HepG2 (cell line): ENCODE results near the gene DOLK. TPM values are rescaled to one million over a fixed set of nuclear protein-coding genes. Genes with fewer than 3 reads are reported as not detected.

Source experiments
- ELF3 ChIP-seq: IDR thresholded peaks from 2 replicates; pipeline ENCODE4 v1.6.1; 2016; ENCODE audit warnings: missing genetic modification reagents, missing compliant biosample characterization
- KLF11 ChIP-seq: IDR thresholded peaks from 2 replicates; pipeline ENCODE4 v1.6.1; 2016; ENCODE audit warnings: missing compliant biosample characterization
- NFKB2 ChIP-seq: sonication (generic); formaldehyde crosslinking; IDR thresholded peaks from 2 replicates; pipeline ENCODE4 v1.4.0; 2020; ENCODE audit warnings: missing genetic modification reagents, borderline replicate concordance
- POLR2AphosphoS5 ChIP-seq: IDR thresholded peaks from 2 replicates; pipeline ENCODE4 v1.6.1; 2012; ENCODE audit warnings: low read depth, low read length
- STAG1 ChIP-seq: sonication (generic); formaldehyde crosslinking; IDR thresholded peaks from 2 replicates; pipeline ENCODE4 v1.4.0; 2020; ENCODE audit warnings: missing genetic modification reagents
- TARDBP ChIP-seq: sonication (generic); formaldehyde crosslinking; IDR thresholded peaks from 2 replicates; pipeline ENCODE4 v1.8.0; 2022; ENCODE audit warnings: mild to moderate bottlenecking, missing genetic modification reagents
- TBX3 ChIP-seq: fragments of 450-650 bp; IDR thresholded peaks from 2 replicates; pipeline ENCODE4 v1.6.1; 2017; ENCODE audit warnings: antibody characterized with exemption, mild to moderate bottlenecking, inconsistent platforms, borderline replicate concordance
- YY1 ChIP-seq: IDR thresholded peaks from 2 replicates; pipeline ENCODE4 v1.6.1; 2011; ENCODE audit warnings: low read length, low read depth, moderate library complexity, mild to moderate bottlenecking; ENCODE audit not compliant: insufficient read depth, insufficient replicate concordance
- ZKSCAN1 ChIP-seq: fragments of 150-350 bp; IDR thresholded peaks from 2 replicates; pipeline ENCODE4 v1.6.1; 2014; ENCODE audit warnings: low read length
- ZNF253 ChIP-seq: sonication (generic); formaldehyde crosslinking; IDR thresholded peaks from 2 replicates; pipeline ENCODE4 v1.8.0; 2022; ENCODE audit warnings: mild to moderate bottlenecking, missing genetic modification reagents, borderline replicate concordance
- ZNF33B ChIP-seq: sonication (generic); formaldehyde crosslinking; IDR thresholded peaks from 2 replicates; pipeline ENCODE4 v1.5.1; 2020; ENCODE audit warnings: mild to moderate bottlenecking, missing genetic modification reagents
- ZNF547 ChIP-seq: sonication (generic); formaldehyde crosslinking; IDR thresholded peaks from 2 replicates; pipeline ENCODE4 v1.5.1; 2020; ENCODE audit warnings: mild to moderate bottlenecking, missing genetic modification reagents
- ZNF557 ChIP-seq: sonication (generic); formaldehyde crosslinking; IDR thresholded peaks from 2 replicates; pipeline ENCODE4 v1.4.0; 2020; ENCODE audit warnings: missing genetic modification reagents
- ZNF564 ChIP-seq: sonication (generic); formaldehyde crosslinking; IDR thresholded peaks from 2 replicates; pipeline ENCODE4 v1.8.1; 2023; ENCODE audit warnings: mild to moderate bottlenecking, missing genetic modification reagents
- ZNF616 ChIP-seq: sonication (generic); formaldehyde crosslinking; IDR thresholded peaks from 2 replicates; pipeline ENCODE4 v1.5.0; 2020; ENCODE audit warnings: low read depth, mild to moderate bottlenecking, missing genetic modification reagents
- ZNF652 ChIP-seq: IDR thresholded peaks from 2 replicates; pipeline ENCODE4 v1.6.1; 2016; ENCODE audit warnings: low read depth, borderline replicate concordance
- ZNF761 ChIP-seq: sonication (generic); formaldehyde crosslinking; conservative IDR thresholded peaks from 2 replicates; pipeline ENCODE4 v1.4.0; 2020; ENCODE audit warnings: mild to moderate bottlenecking, missing genetic modification reagents
- ZNF772 ChIP-seq: sonication (generic); formaldehyde crosslinking; IDR thresholded peaks from 2 replicates; pipeline ENCODE4 v1.5.0; 2020; ENCODE audit warnings: mild to moderate bottlenecking, missing genetic modification reagents
- polyA plus RNA-seq, 8 experiments: library from polyadenylated mRNA; depleted of rRNA in 3 of 8; stranded (reverse) in 7 of 8; unstranded in 1 of 8; fragments of >200 nt; fragmentation: Illumina TruSeq in 4 of 8; extraction: Trizol in 4 of 8; gene quantifications; 2 replicates each; pipeline versions ENCODE4 v1.2.1 to v1.2.3, GENCODE V29; 2011 to 2016; ENCODE audit warnings: low read depth in 4 of 8, missing spikeins in 1 of 8, mixed read lengths in 1 of 8; ENCODE audit not compliant: insufficient read depth in 1 of 8
- total RNA-seq, 5 experiments: library from RNA; depleted of rRNA; stranded (reverse); fragments of >200 nt; fragmentation: Illumina TruSeq; extraction: Trizol; gene quantifications; 2 replicates each; pipeline ENCODE4 v1.2.3, GENCODE V29; 2016; ENCODE audit warnings: low read depth in 1 of 5
- TF ChIP-seq, protein P1 (sequence below): IDR thresholded peaks from 2 replicates; pipeline ENCODE4 v1.6.1; 2016; ENCODE audit warnings: low read depth, borderline replicate concordance
- TF ChIP-seq, protein P2 (sequence below), 2 experiments: sonication (generic) in 1 of 2; formaldehyde crosslinking in 1 of 2; IDR thresholded peaks; 2 replicates each; pipeline versions ENCODE4 v1.4.0 to v1.6.1; 2018 to 2020; ENCODE audit warnings: missing genetic modification reagents in 2 of 2, borderline replicate concordance in 1 of 2, low read depth in 1 of 2, mild to moderate bottlenecking in 1 of 2, missing biosample characterization in 1 of 2
- TF ChIP-seq, protein P3 (sequence below): sonication (generic); formaldehyde crosslinking; IDR thresholded peaks from 2 replicates; pipeline ENCODE4 v1.5.1; 2020; ENCODE audit warnings: mild to moderate bottlenecking, missing genetic modification reagents, moderate library complexity
- TF ChIP-seq, protein P4 (sequence below): sonication (generic); formaldehyde crosslinking; IDR thresholded peaks from 2 replicates; pipeline ENCODE4 v1.4.0; 2020; ENCODE audit warnings: missing genetic modification reagents, low read depth, mild to moderate bottlenecking, borderline replicate concordance
- TF ChIP-seq, protein P5 (sequence below): sonication (generic); formaldehyde crosslinking; IDR thresholded peaks from 2 replicates; pipeline ENCODE4 v1.4.0; 2020; ENCODE audit warnings: mild to moderate bottlenecking, missing genetic modification reagents

The DOLK gene
- total and polyA plus RNA-seq, 2 of the 13 experiments (the other 11 are each of a cell fraction or from before 2014, with no cell fraction given), result 15.4 to 18.7 TPM

DNA sequence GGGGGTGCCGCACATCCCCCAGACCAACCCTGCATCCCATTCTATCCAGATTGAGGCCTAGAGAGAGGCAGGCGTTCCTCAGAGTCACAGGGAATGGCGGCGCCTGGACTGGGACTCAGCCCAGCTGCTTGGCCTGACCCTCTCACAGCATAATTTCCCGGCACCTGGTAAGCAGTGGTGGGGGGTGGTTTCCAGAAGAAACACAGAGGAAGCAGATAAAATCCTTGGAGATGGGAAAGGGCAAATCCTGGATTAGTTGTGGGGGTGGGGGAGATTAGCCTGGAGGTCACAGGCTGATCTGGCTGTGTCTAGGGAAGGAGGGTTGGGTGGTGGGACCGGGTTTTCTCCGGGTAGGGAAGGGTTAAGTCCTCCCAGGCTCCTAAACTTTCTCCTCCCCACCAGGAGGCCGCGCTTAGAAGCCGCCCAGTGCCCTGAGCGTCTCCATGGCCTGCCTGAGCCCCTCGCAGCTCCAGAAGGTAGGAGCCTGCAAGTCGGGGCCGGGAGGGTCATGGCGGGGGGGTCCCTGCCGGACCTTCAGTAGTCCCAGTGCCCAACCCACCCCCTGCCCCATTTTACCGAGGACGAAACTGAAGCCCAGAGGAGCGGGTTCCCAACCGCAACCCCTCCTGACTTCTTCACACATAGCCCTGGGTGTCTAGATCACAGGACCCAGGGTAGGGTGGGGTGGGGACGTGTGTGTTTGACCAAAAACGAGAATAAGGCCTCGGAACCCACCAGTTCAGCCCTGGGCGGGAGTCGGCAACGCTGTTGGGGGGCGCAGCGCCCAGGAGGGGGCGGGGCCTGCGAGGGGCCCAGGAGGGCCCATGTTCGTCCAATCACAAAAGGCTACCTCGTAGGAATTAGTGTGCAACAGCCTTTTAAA lies 25.3 kb downstream of the DOLK start (continued):
- TF ChIP-seq, protein P1, sequence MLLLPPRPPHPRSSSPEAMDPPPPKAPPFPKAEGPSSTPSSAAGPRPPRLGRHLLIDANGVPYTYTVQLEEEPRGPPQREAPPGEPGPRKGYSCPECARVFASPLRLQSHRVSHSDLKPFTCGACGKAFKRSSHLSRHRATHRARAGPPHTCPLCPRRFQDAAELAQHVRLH, result no peak
- TF ChIP-seq ZNF616 (CRISPR knock-in tag) (no peak), ZNF652 (peak; percentile 98), ZNF547 (CRISPR knock-in tag) (no peak), TBX3 (no peak), ZNF253 (CRISPR knock-in tag) (no peak), STAG1 (CRISPR knock-in tag) (no peak), KLF11 (CRISPR knock-in tag) (0 out of 2 replicates have a peak, but pooled peaks have one; percentile 24), POLR2AphosphoS5 (peak; percentile 72), YY1 (peak; percentile 28), ELF3 (CRISPR knock-in tag) (no peak), ZKSCAN1 (no peak), ZNF772 (CRISPR knock-in tag) (no peak), ZNF557 (no peak; the same call in 1 of the 2 replicates), ZNF761 (CRISPR knock-in tag) (no peak), NFKB2 (peak; percentile 61; the same call in 1 of the 2 replicates), ZNF33B (CRISPR knock-in tag) (no peak), TARDBP (CRISPR knock-in tag) (0 out of 2 replicates have a peak, but pooled peaks have one; percentile 46), ZNF564 (CRISPR knock-in tag) (no peak)
- TF ChIP-seq, protein P2, sequence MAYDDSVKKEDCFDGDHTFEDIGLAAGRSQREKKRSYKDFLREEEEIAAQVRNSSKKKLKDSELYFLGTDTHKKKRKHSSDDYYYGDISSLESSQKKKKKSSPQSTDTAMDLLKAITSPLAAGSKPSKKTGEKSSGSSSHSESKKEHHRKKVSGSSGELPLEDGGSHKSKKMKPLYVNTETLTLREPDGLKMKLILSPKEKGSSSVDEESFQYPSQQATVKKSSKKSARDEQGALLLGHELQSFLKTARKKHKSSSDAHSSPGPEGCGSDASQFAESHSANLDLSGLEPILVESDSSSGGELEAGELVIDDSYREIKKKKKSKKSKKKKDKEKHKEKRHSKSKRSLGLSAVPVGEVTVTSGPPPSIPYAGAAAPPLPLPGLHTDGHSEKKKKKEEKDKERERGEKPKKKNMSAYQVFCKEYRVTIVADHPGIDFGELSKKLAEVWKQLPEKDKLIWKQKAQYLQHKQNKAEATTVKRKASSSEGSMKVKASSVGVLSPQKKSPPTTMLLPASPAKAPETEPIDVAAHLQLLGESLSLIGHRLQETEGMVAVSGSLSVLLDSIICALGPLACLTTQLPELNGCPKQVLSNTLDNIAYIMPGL (CRISPR knock-in tag; IDR thresholded peaks at IDR 0.05; ENCODE audit: borderline replicate concordance in 1 of 2, low read depth in 1 of 2), result peak in 1 of 2 experiments; percentile 57; a peak in 2 of 4 replicates
- TF ChIP-seq, protein P3, sequence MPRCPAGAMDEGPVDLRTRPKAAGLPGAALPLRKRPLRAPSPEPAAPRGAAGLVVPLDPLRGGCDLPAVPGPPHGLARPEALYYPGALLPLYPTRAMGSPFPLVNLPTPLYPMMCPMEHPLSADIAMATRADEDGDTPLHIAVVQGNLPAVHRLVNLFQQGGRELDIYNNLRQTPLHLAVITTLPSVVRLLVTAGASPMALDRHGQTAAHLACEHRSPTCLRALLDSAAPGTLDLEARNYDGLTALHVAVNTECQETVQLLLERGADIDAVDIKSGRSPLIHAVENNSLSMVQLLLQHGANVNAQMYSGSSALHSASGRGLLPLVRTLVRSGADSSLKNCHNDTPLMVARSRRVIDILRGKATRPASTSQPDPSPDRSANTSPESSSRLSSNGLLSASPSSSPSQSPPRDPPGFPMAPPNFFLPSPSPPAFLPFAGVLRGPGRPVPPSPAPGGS (CRISPR knock-in tag), result no peak
- TF ChIP-seq, protein P4, sequence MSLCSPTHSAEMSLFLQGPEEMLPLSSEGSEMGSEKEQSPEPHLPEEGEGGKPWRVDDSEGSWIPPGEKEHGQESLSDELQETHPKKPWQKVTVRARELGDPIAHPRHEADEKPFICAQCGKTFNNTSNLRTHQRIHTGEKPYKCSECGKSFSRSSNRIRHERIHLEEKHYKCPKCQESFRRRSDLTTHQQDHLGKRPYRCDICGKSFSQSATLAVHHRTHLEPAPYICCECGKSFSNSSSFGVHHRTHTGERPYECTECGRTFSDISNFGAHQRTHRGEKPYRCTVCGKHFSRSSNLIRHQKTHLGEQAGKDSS (CRISPR knock-in tag), result no peak
- TF ChIP-seq, protein P5, sequence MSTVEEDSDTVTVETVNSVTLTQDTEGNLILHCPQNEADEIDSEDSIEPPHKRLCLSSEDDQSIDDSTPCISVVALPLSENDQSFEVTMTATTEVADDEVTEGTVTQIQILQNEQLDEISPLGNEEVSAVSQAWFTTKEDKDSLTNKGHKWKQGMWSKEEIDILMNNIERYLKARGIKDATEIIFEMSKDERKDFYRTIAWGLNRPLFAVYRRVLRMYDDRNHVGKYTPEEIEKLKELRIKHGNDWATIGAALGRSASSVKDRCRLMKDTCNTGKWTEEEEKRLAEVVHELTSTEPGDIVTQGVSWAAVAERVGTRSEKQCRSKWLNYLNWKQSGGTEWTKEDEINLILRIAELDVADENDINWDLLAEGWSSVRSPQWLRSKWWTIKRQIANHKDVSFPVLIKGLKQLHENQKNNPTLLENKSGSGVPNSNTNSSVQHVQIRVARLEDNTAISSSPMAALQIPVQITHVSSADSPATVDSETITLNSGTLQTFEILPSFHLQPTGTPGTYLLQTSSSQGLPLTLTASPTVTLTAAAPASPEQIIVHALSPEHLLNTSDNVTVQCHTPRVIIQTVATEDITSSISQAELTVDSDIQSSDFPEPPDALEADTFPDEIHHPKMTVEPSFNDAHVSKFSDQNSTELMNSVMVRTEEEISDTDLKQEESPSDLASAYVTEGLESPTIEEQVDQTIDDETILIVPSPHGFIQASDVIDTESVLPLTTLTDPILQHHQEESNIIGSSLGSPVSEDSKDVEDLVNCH (CRISPR knock-in tag), result no peak
